ENCODE data around the gene ALOX12. TPM values are rescaled to one million over a fixed set of nuclear protein-coding genes. Genes with fewer than 3 reads are reported as not detected.
"Not testable (repeated sequence)": the region's sequence is repeated elsewhere in the genome, so short reads cannot be mapped to it uniquely, and the experiment has no call there.

ALOX12 gene, protein sequence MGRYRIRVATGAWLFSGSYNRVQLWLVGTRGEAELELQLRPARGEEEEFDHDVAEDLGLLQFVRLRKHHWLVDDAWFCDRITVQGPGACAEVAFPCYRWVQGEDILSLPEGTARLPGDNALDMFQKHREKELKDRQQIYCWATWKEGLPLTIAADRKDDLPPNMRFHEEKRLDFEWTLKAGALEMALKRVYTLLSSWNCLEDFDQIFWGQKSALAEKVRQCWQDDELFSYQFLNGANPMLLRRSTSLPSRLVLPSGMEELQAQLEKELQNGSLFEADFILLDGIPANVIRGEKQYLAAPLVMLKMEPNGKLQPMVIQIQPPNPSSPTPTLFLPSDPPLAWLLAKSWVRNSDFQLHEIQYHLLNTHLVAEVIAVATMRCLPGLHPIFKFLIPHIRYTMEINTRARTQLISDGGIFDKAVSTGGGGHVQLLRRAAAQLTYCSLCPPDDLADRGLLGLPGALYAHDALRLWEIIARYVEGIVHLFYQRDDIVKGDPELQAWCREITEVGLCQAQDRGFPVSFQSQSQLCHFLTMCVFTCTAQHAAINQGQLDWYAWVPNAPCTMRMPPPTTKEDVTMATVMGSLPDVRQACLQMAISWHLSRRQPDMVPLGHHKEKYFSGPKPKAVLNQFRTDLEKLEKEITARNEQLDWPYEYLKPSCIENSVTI
- total RNA-seq = not detected in 2 replicates

DNA sequence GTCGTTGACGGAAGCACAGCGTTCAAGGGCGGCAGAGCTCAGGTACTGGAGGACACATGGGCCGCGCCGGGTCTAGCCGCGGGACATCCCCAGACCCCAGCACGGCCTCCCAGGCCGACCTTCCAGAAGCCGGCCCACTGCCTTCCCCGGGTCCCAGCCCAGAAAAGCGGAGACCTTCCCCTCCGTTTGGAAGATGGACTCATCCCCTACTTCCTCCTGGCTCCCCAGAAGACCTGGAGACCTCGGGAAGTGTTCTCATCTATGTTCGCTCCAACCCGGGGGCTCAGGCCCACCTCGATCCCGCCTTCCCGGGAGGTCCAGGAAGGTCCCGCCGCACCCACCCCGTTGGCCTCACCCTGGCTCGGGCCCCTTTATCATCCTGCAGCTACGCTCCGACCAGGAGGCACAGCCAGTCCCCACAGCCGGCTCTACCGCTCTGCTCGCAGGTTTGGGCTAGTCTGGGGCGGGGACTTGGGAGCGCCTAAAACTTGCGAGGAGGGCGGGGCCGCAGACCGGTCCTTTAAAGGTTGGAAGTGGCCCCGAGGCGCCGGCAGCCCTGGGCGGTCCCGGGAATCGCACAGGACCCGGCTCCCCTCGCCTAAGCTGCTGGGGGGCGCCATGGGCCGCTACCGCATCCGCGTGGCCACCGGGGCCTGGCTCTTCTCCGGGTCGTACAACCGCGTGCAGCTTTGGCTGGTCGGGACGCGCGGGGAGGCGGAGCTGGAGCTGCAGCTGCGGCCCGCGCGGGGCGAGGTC is at the start of gene ALOX12:
ALOX12 (plus strand) TSS at position 550 of the 756 bp plus-strand sequence; CDS start at position 619, 69 bp downstream.
- intact Hi-C loops (cut with micrococcal nuclease) = no loop called here

DNA sequence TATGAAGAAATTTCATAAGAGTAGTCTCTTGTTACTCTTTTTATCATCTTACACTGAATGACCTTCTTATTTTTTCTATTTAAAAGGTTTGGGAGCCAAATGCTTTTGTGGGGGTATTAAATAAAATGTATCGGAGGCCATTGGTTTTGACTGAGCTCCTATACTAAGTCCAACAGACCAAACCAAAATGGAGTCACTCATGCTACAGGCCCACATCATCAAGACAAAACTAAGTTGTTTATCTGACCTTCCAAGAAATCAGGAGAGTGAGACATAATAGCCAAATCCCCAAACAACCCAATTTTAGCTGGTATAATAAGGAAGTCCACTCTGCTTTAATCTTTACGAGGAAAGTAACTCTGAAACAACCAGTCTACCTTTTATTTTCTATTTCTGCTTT is 48.1 kb upstream of the ALOX12 start:
- intact Hi-C loops (cut with micrococcal nuclease) = no loop called here

DNA sequence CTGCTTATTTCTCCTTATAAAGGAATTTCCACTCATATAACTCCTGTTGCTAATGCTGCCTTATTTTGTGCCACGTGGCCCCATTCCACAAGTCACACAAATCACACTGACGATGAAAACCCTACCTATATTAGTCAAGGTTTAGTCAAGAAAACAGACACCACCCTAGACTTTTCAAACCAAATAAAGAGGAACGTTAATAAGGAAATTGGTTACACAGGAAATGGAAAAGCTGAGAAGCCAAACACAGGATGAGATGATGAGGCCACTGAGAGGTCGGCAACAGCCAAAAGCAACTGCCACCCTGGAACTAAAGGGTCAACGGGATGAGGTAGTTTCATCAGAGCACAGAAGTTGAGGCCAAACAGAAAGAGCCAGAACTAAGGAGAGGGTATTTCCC is 47.3 kb upstream of the ALOX12 start:
- intact Hi-C loops (cut with micrococcal nuclease) = no loop called here

DNA sequence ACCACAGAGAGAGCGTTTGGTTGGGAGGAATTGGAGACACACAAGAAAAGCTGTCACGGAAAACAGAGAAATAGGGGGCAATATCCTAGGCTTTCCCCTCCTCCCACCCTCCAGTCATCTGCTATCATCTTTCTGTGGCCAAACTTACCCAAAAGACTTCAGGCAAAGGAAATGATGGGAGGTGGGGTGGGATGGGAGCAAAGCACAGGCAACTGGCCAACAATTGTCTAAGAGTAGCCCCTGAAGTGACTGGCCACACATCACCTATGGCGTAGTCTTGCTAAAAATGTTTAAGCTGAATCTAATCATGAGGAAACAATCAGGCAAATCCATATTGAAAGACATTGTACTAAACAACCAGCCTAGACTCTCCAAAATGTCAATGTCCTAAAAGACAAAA is 46.9 kb upstream of the ALOX12 start:
- intact Hi-C loops (cut with micrococcal nuclease) = no loop called here

DNA sequence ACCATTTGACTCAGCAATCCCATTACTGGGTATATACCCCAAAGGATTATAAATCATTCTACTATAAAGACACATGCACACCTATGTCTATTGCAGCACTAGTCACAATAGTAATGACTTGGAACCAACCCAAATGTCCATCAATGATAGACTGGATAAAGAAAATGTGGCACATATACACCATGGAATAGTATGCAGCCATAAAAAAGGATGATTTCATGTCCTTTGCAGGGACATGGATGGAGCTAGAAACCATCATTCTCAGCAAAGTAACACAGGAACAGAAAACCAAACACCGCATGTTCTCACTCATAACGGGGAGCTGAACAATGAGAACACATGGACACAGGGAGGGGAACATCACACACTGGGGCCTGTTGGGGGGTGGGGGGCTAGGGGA is 44.9 kb upstream of the ALOX12 start:
- intact Hi-C loops (cut with micrococcal nuclease) = not testable (repeated sequence)

DNA sequence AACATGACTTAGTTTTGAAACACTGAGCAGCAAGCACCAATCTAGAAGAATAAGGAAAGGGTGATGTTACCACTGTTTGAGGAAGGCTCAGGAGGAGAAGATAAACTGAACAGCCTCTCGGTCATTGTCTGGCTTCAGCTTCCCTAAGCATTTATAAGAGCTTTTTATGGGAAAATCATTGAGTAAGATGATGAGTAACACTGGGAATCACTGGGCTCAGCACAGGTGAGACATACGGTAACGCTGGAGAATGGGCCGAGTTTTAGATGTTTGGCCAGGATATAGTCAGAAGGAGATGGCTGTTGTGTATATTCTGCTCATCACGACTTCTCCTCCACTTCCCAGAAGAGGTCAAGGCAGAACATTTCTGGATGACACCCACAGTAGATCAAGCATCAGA is 42.2 kb upstream of the ALOX12 start:
- intact Hi-C loops (cut with micrococcal nuclease) = no loop called here

DNA sequence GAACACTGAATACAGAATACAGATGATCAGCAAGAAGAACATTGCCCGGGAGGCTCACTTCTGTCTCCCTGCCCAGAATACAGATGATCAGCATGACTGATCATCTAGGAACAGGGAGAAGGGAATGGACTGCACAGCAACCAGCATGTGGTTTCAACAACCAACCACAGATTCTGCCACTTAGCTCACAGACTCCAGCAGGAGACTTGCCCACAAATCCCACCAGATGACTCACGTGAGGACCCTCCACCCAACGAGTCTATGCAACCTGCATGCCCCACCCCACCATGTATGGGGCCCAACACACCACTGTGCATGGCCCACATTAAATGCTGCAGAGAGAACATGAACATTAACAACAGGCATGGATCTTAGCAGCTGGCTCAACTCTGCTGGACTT is 36.1 kb upstream of the ALOX12 start:
- intact Hi-C loops (cut with micrococcal nuclease) = no loop called here

DNA sequence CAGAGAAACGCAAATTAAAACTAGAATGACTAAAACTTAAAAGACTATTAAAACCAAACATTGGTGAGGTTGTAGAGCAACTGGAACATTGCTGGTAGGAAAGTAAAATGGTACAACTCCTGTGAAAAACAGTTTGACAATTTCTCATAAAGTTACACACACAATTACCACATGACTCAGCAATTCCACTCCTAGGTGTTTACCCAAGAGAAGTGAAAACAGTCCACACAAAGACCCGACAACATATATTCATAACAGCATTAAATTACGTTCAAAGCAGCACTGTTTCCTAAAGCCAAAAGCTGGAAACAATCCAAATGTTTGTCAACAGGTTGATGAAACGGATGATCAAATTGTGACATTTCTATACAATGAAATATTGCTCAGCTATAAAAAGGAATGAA is 26.5 kb upstream of the ALOX12 start:
- intact Hi-C loops (cut with micrococcal nuclease) = no loop called here

DNA sequence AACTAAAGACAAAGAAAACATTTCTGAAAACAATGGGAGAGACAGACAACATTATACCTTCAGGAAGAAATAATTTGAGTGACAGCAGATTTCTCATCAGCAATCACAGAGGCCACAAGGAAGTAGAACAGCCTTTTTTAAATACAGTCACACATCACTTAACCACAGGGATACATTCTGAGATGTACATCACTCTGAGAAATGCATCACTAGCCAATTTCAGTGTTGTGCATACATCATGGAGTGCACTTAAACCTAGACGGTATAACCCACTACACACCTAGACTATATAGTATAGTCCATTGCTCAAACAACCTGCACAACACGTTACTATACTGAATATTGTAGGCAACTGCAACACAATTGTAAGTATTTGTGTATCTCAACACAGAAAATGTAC is 24.9 kb upstream of the ALOX12 start:
- intact Hi-C loops (cut with micrococcal nuclease) = no loop called here

DNA sequence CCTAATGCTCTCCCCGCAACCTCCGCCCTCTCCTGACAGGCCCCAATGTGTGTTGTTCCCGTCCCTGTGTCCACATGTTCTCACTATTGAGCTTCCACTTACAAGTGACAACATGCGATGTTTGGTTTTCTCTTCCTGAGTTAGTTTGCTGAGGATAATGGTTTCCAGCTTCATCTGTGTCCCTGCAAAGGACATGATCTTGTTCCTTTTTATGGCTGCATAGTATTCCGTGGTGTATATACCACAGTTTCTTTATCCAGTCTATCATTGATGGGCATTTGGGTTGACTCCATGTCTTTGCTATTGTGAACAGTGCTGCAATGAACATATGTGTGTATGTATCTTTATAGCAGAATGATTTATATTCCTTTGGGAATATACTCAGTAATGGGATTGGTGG is 16.4 kb upstream of the ALOX12 start:
- intact Hi-C loops (cut with micrococcal nuclease) = not testable (repeated sequence)

DNA sequence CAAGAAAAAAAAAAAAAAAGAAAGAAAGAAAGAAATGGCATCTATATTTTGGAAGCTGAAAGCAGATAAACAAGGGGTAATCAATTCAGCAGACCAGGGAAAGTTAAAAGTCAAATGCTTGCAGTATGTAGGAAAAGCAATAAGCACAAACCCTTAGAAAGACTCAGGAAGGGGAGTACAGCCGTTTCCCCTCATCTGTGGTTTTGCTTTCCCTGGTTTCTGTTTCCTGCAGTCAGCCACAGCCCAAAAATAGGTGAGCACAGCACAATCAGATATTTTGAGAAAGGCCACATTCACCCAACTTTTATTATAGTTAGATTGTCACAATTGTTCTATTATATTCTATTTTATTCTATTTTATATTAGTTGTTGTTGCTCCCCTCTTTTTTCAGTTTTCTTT is 14.4 kb upstream of the ALOX12 start:
- intact Hi-C loops (cut with micrococcal nuclease) = no loop called here

DNA sequence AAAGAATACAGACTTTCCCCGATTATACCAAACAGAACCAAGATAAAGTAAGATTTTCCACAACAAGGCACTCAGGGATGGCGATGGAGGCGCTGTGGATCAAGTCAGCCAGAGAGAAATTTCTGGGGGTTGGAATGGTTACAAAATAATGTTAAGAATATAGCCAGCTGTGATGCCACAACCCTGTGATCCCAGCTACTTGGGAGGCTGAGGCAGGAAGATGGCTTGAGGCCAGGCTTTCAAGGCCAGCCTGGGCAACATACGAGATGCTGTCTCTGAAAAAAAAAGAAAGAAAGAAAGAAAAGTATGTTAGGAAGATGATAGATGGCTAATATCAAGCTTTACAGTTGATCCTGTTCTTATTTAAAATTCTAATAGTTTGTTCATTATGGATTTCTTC is 10.6 kb upstream of the ALOX12 start:
- intact Hi-C loops (cut with micrococcal nuclease) = no loop called here

DNA sequence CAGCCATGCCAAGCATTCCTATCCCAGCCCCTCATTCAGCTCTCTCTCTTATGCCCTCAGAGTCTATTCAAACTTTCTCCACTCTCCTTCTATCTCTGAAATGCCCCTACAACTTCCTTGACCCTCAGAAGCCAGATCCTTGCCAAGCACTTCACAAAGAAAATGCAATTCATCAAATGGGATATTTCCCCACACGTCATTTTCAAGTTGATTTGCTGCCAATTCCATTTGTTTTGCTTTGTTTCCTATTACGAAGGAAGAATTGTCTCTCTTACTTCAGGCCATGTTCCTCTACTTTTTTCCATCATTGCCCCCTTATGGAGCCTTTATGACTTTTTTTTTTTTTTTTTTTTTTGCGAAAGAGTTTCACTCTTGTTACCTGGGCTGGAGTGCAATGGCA is 9.2 kb upstream of the ALOX12 start:
- intact Hi-C loops (cut with micrococcal nuclease) = no loop called here

DNA sequence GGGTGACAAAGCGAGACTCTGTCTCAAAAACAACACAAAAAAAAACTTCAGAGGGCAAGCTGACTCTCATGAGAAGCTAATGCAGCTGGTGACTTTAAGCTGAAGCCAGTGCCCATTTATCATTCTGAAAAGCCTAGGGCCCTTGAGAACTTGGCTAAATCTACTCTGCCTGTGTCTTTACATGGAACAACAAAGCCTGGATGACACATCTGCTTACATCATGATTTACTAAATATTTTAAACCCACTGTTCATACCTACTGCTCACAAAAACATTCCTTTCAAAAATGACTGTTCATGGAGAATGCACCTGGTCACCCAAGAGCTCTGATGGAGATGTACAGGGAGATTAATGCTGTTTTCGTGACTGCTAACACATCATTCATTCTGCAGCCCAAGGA is 6.1 kb upstream of the ALOX12 start:
- intact Hi-C loops (cut with micrococcal nuclease) = no loop called here

DNA sequence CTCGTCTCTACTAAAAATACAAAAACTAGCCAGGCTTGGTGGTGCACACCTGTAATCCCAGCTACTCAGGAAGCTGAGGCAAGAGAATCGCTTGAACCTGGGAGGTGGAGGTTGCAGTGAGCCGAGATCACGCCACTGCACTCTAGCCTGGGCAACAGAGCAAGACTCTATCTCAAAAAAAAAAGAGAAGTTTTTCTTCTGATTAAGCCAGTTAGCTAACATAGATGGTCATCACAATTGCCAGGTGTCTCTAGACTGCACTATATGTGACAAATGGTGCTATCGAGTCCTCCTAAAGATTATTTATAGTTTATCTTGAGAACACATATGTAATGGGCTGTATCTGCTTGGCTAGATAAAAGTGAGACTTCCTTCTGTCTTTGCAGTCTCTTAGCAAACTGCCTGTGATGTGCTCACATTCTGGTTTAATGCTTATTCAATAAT is 2.2 kb upstream of the ALOX12 start:
- intact Hi-C loops (cut with micrococcal nuclease) = not testable (repeated sequence)

DNA sequence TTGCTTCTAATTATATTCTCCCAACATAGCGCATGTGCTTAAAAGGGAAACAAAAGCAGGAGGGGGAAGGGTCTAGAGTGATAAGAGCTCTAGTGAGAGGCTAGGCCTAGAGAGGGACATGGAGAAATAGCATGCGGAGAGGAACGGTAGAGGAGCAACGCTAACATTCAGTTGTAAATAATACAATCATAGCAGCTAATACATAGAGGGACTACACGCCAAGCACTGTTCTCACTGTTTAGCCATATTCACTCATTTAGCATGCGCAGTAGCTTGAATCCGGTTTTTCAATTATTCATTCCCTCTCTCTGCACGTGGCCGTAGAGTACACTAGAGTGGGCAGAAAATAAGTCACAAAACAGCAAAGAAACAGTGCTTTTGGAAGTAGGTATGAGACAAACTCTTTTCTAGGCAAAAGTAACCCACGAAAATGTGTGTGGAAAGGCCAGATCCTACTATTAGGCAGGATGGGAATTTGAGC is 1.7 kb upstream of the ALOX12 start:
- intact Hi-C loops (cut with micrococcal nuclease) = no loop called here

DNA sequence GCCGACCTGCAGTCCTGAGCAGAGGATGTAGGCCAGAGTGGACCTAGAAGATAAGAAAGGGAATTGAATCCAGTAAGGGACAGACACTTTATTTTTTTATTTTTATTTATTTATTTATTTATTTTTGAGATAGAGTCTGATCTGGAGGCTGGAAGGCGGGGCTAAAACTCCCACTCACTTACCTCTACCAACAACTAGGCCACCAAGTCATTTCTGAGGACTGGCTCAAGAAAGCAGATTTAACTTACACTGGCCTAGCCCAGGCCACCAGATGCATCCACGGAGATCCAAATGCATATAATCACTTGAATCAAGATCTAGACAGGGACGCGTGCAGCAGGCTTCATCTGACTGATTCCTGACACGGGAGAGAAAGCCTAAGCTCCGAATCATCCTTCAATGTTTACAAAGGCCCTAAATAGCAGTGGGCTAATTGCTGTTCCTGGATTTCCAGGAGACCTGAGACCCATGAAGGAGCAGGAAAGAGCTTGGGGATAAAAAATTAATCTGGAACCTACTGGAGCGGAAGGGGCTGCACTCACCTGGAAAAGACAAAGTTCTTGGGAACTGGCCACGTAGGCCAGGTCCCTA is 1.1 kb upstream of the ALOX12 start:
- intact Hi-C loops (cut with micrococcal nuclease) = no loop called here

DNA sequence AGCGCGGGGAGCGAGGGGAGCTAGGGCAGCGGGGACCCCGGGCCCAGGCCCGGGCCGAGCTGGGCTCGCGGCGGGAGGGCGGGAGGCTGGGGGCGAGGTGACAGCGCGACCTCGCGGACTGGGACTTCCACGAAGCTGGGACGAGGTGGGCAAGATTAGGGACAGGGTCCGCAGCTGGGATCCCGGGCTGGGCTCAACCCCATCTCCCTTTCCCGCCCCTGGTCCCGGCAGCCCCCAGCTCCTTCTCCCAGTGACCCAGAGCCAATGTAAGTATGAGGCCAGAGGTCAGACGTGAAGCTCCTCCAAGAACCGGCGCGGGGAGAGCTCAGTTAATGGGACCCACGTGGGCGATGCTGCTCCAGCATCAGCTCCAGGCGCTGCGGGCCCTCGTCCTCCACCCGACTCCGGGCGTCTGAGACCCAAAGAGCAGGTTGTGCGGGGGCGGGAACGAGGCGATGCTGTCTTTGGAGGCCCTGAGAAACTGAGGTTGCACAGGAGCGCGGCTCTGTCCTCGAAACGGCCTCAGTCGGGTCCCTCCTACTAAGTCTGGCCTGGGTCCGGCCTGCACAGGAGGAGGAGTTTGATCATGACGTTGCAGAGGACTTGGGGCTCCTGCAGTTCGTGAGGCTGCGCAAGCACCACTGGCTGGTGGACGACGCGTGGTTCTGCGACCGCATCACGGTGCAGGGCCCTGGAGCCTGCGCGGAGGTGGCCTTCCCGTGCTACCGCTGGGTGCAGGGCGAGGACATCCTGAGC is 585 bp downstream of the ALOX12 start:
- intact Hi-C loops (cut with micrococcal nuclease) = no loop called here

DNA sequence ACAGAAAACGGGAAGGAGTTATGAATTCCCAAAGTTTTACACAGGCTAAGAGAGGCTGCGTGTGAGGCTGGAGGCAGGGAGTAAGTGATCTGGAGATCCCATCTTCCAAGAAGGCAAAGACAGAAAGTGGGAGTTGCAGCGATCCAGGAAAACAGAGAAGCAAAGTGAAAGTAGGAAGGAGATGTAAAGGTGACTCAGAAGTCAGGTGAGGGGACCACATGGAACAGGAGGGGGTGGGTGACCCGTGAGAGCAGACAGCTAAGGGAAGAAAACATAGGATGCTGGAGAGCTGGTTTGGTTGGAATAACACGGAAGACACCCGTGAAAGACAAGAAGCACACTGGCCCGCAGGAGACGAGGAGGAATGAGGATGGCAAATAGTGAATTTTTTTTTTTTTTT is 1.3 kb downstream of the ALOX12 start:
- intact Hi-C loops (cut with micrococcal nuclease) = no loop called here

DNA sequence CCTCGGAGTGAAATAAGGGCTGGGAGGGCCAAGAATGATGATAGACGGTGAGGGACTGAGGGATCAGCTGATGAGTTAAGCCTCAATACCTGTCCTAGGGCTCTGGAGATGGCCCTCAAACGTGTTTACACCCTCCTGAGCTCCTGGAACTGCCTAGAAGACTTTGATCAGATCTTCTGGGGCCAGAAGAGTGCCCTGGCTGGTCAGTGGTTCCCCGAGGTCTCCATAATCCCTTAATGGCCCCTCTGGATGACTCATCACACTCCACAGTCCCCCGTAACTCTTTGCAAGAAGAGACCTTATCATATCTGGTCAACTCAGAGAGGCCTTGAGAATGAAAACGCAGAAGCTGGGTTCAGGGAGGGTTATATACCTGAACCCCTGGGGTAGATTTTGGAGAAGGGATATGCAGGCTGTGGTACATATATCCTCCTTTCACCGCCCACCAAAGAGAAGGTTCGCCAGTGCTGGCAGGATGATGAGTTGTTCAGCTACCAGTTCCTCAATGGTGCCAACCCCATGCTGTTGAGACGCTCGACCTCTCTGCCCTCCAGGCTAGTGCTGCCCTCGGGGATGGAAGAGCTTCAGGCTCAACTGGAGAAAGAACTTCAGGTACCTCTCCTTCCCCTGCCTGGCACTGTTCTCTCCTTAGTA is 3.1 kb downstream of the ALOX12 start:
- intact Hi-C loops (cut with micrococcal nuclease) = no loop called here
